Measurements from ENCODE around the gene EEF1A2.
"Not testable (repeated sequence)": the region's sequence is repeated elsewhere in the genome, so short reads cannot be mapped to it uniquely, and the experiment has no call there.

EEF1A2 gene

DNA sequence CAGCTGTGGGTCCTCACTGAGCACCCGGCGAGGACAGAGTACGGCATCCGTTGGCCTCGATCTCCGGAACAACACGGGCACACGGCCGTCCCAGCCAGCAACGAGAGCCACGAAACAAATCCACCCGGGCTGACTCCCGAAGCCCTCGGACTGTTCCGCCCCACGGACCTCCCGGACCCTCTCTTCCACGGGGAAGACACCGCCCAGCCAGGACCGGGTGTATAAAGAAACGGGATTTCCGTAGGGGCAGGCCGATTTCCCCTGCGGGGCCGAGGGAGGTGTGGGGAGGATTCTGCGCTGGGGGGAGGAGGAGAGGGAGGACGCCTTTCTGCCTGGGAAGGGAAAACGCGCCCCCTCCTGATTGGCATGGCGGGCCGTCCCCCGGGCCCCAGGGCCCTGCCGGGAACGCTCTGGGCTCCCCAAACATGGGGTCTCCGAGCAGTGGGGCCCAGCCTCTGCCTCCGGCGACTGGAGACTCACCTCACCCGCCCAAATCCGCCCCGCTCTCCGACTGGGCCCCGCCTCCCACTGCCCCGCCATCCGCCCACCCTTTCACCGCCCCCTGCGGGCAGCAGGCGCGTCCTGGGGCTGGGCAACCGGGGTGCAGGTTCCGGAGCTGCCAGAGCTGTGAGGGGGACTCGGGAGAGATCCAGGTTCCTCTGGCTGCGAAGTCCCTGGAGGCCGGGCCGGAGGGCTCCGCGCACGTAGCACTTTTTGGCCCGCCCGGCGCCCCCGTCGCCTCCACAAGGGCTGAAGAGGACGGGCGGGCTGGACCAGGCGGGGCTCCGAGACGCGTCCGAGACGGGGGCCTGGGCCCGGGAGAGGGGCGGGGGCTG is 21.0 kb upstream of the EEF1A2 start:
- DNase-seq, result peak; percentile 77

DNA sequence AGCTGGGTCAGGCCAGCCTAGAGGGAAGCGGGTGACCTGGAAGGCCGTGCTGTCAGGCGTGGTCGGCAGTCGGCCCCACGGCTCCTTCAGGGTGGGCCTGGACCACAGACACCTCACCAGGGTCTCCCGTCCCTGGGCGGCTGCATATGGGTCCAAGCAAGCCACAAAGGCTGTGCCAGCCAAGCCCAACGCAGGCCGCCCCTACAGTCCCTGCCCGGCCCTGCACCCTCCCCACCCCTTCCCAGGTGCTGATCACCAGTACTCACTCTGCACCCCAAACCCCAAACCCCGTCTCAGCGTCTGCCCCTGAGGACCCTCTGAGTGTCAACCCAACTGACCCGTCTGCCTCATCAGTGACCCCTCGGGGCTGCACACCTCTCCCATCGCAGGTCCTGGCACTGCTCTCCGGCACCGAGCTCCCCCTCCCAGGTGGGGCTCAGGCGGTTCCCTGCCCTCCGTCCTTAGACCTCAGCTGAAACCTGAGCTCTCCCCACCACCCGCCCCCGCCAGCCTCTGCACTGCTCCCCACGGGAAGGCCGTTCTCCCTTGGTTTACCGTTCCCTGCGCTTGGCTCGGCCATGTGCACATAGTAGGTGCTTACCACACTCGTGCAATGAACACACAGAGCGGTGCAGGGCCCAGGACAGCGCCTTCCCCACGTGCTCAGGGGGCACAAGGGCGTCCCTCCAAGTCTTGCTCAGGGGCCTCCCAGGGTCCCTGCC is 20.2 kb upstream of the EEF1A2 start:
- DNase-seq, result no peak

DNA sequence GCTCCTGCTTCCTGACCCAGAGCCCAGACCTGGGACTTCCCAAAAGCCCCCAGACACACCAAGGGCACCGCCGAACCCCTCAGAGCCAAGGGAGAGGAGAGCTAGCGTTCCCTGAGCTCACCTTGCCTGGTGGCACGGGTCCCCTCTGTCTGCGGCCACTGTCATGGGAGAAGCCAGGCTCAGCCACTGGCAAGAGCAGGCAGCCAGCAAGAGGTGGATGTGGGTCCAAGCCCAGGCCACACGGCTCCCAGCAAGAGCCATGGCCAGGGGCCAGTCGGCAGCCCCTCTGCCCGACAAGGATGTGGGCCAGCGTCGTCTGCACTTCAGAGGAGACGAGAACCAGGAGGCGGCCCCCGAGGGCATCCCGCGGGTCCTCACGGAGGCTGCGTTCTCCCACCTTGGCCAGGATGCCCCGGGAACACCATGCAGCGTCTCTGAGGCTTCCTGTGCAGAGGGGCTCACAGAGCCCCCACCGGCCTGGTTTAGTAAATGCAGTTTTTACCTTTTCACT is 19.5 kb upstream of the EEF1A2 start:
- no peak for DNase-seq

DNA sequence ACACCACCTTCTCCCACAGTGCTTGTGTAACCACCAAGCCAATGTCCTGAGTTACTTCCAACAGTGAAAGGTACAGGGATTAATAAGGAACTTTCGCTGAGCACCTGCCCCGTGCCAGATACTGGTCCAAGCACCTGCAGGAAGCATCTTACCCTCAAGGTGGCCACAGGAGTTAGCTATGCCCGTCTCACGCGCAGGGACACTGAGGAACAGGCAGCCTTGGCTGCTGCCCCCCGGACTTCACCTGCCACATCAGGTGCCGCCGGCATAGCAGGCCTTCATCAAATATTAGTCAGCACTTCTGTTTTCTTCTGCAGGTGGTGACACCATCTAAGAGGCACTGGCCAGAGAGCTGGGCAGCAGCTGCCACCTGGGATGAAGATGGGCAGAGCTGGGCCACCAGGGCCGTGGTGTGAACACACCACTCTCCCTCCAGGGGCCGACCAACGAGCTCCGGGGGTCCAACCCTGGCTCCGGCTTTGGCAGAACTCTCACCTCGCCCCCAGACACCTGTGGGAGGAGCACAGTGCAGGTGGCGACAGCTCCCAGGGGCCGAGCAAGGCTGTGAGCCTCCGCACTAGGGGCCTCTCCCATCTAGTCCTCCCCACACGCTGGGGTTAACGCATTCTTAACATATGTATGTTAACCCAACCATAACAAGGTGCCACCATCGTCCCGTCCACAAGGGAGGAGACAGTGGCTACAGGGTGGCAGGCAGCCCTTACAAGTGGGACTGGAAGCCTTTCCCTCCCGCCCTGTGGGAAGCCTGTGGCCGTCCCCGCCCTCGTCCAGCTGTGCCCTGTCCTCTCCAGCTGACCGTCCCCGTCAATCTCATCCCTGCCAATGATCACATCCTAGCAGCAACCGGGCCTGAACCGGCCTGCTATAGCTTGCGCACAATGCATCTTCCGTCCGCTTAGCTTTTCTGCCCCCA is 18.8 kb upstream of the EEF1A2 start:
- no peak for DNase-seq

DNA sequence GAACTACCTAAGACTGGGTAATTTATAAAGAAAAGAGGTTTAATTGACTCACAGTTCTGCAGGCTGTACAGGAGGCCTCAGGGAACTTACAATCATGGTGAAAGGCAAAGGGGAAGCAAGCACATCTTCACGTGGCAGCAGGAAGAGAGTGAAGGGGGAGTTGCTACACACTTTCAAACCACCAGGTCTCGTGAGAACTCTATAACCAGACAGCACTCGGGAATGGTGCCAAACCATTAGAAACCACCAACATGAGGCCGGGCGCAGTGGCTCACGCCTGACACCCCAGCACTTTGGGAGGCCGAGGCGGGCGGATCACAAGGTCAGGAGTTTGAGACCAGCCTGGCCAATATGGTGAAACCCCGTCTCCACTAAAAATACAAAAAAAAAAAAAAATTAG is 15.6 kb upstream of the EEF1A2 start:
- DNase-seq, result not testable (repeated sequence)

DNA sequence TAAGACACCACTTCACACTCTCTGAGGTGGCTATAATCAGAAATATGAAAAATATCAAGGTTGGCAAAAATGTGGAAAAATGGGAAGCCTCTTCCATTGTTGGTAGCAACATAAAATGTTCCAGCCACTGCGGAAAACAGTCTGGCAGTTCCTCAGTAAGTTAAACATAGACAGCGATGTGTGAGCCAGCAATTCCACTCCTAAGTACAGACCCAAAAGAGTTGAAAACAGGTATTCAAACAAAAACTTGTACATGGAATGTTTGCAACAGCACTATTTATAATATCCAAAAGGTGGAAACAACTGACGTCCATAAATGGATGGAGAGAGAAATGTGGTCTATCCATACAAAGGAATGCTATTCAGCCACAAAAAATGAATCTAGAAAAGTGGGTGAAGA is 14.3 kb upstream of the EEF1A2 start:
- no peak for DNase-seq

DNA sequence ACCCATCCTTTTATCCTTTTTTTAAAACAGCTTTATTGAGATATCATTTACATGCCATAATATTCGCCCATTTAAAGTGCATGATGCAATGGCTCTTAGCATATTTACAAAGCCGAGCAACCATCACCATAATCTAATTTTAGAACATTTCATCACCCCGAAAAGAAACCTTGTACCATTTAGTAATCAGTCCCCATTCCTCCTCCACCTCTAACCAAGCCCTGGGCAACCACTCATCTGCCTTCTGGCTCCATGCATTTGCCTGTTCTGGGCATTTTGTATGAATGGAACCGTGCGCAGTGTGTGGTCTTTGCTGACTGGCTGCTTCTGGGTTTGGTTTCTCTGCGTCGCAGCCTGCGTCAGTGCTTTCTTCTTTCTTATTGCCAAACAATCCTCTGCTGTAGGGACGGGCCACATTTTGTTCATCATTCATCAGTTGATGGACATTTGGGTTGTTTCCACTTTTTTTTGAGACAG is 10.2 kb upstream of the EEF1A2 start:
- DNase-seq, result no peak

DNA sequence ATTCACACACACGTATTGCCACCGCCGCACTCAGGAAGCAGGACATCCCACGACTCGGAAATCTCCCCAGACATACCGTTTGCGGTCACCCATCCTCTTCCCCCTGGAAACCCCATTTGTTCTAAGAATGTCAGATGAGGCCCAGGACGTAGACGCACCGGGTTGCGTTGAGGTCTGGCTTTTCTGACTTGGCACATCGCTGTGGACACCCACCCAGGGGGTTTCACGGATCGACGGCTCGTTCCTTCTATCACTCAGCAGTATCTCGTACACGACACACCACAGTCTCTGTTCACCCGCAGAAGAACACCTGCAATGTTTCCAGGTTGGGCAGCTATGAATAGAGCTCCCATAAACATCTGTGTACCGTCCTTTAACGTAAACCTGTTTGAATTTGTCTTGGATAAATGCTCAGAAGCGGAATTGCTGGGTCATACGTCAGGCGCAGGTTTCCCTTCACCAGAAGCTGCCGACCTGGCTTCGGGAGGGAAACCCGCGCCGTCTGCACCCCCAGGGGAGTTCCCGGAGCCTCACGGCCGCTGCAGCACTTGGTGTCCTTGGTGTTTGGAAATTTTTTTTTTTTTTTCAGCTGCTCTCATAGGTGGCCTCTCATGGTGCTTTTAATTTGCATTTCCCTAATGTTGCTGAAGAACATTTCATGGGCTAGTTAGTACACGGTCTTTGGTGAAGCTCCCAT is 9.3 kb upstream of the EEF1A2 start:
- no peak for DNase-seq

DNA sequence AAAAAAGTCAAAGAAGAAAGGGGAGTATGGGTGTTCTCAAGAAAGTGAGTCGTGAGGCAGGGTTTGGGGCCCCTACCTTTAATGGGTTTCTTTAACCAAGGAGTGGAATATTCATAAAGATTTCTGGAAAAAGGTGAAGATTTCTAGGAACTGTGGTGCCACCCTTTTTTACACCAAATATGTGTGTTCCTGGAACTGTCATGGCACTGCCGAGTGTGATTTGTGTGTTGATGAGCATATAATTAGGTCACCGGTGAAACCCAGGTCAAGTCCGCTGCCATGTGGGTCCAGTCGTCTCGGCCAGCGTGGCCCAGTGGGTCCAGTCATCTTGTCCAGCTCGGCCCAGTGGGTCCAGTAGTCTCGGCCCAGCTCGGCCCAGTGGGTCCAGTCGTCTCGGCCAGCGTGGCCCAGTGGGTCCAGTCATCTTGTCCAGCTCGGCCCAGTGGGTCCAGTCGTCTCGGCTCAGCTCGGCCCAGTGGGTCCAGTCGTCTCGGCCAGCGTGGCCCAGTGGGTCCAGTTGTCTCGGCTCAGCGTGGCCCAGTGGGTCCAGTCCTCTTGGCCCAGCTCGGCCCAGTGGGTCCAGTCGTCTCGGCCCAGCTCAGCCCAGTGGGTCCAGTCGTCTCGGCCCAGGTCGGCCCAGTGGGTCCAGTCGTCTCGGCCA is 8.3 kb upstream of the EEF1A2 start:
- no peak for DNase-seq

DNA sequence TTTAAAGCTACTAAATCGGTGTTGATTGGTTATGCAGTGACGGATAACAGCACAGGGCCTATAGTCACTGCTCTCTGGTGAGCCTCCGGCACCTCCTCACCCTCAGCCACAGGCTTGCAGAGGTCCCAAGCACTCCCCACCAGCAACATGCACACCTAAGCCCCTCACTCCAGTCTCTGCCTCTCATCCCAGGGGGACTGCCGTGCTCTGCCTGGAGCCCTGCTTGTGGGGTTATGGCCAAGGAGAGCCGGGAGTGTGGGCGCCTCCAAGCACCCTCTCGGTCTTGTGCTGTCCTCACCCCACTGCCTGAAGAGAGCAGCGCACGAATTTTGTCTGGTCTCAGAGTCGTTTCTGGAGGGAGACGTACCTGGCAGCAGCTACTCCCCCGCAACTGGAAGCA is 6.8 kb upstream of the EEF1A2 start:
- no peak for DNase-seq

DNA sequence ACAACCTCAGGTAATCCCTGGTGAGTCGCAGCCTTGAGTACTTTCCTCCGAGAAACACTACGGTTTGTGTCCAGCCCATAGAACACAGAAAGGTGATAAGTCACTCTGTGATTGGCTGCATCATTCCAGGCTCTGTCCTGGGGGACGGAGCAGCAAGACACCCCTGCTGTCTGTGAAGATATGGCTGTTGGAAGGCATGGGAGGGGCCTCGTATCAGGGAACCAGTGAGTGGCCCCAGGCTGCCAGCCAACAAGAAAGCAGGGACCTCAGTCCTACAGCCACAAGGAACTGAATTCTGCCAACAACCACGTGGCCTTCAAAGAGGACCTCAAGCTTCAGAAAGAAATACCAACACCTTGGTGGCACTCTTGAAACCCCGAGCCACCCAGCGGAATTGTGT is 6.4 kb upstream of the EEF1A2 start:
- DNase-seq, result no peak

DNA sequence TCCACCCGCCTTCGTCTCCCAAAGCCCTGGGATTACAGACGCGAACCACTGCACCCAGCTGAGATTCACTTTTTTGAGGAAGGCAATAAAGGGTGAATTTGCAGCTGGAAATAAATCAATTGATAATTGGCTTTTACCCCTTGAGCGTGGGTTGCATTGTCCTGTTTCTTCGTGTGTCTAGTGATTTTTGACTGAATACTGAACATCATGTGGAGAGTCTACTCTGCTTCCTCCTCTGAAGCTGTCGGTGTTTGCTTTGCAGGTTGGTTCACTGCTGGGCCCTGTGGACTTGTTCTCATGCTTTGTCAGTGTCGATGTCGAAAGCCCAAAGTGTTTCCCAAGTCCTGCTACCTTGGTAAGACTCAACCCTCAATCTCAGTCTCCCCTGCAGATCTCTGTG is 5.8 kb upstream of the EEF1A2 start:
- DNase-seq, result no peak

DNA sequence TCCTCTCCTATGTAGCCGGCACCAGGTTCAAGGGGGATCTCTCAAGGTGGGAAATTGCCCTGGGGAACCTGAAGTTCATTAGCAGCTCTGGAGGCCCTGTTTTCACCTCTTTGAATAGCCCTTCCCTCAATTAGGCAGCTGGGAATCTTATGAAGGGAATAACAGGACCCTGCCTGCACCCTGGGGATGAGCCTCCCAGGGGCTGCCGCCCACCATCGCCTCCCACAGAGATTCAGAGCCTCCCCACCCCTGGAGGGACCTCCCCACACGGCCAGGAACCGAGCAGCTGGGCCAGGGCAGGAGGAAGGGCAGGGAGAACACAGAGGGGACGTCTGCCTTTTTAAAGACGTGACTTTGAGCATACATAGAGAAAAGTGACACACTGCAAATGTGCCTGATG is 4.6 kb upstream of the EEF1A2 start:
- DNase-seq, result no peak

DNA sequence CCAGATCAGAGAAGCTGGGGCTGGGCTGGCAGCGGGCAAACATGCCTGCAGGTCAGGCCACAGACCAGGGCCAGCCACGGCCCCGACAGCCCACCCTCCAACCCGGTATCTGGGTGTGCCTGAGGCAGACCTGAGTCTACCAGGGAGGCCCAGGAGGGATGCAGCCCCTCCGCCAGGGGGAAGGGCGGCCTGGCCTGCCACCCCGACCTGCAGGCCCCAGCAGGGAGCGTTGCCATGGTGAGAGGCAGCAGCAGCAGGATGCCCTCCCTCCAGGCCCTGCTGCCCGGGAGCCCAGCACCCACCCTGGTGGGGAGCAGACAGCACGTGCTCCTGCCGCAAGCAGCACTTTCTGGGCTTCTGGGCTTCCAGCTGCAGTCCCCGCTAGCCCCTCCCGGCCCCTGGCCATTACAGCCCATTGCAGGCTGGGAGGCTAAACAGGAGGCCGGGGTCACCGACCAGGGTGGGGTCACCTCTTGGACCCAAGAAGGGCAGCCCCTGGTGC is 3.8 kb upstream of the EEF1A2 start:
- DNase-seq, result no peak

DNA sequence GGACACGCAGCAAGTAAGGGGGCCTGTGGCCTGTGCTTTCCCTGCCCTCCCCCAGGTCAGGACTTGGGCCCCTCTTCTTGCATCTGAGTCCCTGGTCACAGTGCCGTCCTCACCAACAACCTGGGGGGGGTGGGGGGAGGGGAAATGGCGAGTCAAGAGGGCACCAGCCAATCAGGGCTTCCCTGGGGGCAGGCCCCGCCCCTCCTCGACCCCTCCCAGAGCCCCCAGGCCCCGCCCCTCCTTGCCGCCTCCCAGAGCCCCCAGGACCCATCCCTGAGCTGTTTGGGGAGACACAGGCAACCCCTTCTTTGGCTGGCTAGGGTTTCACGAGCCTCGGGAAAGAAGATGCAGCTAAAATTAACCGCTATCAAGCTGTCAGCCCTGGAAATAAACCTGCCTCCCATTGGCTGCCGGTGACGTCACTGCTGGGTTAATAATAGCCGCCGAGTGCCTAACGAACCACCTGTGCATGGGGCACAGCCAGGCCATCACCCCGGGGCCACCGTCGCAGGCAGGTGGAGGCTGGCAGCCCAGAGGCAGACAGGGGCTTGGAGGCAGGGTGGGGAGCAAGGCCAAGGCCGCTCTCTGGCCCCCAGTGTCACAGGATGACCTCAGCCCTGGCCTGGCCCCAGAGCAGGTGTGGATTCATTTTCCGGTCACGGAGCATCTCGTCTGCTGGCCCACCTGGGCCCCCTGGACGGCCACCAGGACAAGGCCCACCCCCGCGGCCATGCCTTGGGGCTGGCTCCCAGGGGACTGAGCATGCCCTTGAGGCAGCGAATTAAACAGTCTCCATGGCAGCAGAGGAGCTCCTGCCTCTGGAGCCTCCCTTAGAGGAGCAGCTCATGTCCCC is 3.2 kb upstream of the EEF1A2 start:
- DNase-seq, result no peak

DNA sequence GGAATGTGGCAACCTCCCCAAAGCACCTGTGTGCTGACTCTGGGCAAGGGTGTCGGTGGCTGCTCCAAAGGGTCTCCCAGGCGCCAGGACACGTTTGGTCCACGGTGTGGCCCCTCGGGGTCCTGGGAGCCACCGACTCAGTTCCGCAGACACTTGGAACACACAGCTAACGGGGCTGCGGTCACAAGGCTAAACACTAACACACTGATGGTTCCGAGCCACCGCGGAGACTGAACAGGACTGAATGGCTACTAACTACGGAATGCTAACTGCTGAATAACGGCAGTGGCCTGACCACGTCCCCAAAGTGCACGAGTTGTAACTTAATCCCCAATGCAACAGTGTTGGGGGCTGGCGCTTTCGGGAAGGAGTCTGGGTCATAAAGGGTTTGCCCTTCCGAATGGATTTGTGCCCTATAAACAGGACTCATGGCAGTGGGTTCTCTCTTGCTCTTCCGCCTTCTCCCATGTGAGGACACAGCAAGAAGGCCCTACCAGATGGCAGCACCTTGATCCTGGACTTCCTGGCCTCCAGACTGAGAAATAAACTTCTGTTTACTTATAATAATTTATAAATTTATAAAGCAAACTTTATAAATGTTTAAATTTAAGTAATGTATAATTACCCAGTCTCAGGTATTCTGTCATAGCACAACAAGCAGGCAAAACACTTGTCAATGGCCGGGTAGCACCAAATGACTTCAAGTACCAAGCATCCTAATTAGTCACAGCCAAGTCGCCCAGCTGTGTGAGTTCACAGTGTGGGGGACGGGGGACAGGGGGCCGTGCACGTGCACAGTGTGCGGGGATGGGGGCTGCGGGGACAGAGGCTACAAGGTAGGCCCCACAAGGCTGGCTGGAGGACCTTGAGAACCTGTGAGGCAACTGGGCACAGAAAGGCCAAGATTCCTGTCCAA is 2.3 kb upstream of the EEF1A2 start:
- no peak for DNase-seq

DNA sequence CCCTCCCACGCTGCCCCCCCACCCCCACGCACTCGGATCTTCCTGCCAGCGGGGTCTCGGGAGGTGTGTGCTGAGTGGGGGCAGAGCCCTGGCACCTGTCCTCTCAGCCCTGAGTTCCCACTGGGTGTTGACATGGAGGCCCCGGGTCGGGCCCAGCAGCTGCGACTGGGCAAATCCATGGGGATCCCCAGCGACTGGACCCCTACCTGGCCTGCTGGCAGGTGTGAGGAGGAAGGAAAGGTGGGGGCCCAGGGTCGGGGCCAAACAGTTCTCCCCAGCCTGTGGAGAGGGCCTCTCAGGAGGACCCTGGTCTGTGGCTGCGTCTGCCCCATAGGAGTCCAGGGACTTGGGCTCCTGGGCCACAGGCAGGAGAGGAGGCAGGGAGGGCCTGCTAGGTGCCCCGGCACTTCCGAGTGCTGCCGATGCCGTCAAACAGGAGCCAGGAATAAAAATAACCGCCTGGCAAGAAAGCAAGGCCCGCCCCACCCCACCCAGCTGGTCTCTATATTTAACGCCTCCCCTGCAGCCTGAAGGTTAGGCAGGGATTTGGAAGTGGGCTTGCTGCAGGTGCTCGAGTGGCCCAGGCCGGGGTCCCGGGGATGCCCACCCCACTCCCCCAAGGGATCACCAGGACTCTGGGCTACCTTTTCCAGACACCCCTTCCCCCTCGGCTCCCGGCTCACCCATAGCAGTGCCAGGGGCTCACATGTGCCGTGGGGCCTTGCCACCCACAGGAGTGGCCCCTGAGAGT is 1.4 kb upstream of the EEF1A2 start:
- DNase-seq, result no peak

DNA sequence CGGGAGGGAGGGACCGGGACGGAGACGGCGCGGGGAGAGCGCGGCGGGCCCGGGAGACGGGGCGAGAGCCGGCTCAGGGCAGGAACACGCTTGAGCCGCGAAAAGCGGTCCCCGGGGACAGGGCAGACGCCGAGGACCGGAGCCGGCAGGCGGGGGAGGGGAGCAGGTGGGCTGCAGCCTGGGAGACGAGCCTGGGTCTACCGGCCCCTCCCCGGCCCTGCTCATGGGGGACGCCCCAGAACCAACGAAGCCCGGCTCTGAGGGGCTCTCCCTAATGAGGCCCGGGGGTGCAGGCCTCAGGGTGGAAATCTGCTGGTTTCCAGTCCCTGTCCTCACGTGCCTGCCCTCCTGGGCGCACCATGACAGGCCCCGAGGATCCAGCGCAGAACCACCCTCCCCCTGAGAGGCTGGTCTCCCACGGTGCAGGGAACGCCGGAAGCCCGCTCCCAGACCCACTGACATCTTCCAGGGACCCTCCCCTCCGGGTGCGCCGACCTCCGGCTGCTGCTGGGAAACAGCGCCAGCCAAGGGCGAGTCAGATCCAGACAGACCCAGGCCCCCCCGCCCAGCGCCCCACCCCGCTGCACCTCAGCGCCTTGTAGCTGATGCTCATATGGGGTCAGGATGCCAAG is 571 bp upstream of the EEF1A2 start:
- no peak for DNase-seq
